ENCODE results near the gene ACBD6. TPM values are rescaled to one million over a fixed set of nuclear protein-coding genes. Genes with fewer than 3 reads are reported as not detected.

ACBD6 gene
- total RNA-seq, 2 donors from 2014 or later, result 41.9 to 50.0 TPM

- no peak for DNase-seq (ENCODE audit: low spot score)
- TF ChIP-seq POLR2AphosphoS5 (IDR thresholded peaks at IDR 0.05) (no peak), POLR2A (IDR thresholded peaks at IDR 0.05) (no peak)
- TF ChIP-seq, protein P1, sequence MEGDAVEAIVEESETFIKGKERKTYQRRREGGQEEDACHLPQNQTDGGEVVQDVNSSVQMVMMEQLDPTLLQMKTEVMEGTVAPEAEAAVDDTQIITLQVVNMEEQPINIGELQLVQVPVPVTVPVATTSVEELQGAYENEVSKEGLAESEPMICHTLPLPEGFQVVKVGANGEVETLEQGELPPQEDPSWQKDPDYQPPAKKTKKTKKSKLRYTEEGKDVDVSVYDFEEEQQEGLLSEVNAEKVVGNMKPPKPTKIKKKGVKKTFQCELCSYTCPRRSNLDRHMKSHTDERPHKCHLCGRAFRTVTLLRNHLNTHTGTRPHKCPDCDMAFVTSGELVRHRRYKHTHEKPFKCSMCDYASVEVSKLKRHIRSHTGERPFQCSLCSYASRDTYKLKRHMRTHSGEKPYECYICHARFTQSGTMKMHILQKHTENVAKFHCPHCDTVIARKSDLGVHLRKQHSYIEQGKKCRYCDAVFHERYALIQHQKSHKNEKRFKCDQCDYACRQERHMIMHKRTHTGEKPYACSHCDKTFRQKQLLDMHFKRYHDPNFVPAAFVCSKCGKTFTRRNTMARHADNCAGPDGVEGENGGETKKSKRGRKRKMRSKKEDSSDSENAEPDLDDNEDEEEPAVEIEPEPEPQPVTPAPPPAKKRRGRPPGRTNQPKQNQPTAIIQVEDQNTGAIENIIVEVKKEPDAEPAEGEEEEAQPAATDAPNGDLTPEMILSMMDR (IDR thresholded peaks at IDR 0.05), result no peak
- H3K4me3 ChIP-seq, result no peak overlapping the region
- intact Hi-C loops (cut with DNase I), result no loop called here
- no peaks in the 10 kb centered on the region for H3K4me1 ChIP-seq (replicated peaks)
- no peaks in the 10 kb centered on the region for H3K9me3 ChIP-seq
- no peaks in the 10 kb centered on the region for H3K36me3 ChIP-seq
- H3K27ac ChIP-seq, result no peak overlapping the region
- H3K27me3 ChIP-seq (replicated peaks; ENCODE audit: insufficient read depth), result no peaks in the 10 kb centered on the region
- 83% methylated on average over 2 of the region's 2 CpGs for WGBS
These were observed 135.9 kb downstream of the ACBD6 start for GRCh38 chr1:180366371-180367068.

- no peaks in the 10 kb centered on the region for H3K36me3 ChIP-seq
- no peak overlapping the region for H3K27ac ChIP-seq
- no peak for TF ChIP-seq POLR2A (IDR thresholded peaks at IDR 0.05)
- TF ChIP-seq, protein P1 (IDR thresholded peaks at IDR 0.05), result no peak
- no peak for TF ChIP-seq POLR2AphosphoS5 (IDR thresholded peaks at IDR 0.05)
- no peak for DNase-seq (ENCODE audit: low spot score)
- no peaks in the 10 kb centered on the region for H3K27me3 ChIP-seq (replicated peaks; ENCODE audit: insufficient read depth)
- 95% methylated on average over 3 of the region's 3 CpGs for WGBS
- no peaks in the 10 kb centered on the region for H3K4me1 ChIP-seq (replicated peaks)
- no peaks in the 10 kb centered on the region for H3K9me3 ChIP-seq
- intact Hi-C loops (cut with DNase I), result no loop called here
- no peak overlapping the region for H3K4me3 ChIP-seq
These were observed 137.3 kb downstream of the ACBD6 start for GRCh38 chr1:180365039-180365438.

DNA sequence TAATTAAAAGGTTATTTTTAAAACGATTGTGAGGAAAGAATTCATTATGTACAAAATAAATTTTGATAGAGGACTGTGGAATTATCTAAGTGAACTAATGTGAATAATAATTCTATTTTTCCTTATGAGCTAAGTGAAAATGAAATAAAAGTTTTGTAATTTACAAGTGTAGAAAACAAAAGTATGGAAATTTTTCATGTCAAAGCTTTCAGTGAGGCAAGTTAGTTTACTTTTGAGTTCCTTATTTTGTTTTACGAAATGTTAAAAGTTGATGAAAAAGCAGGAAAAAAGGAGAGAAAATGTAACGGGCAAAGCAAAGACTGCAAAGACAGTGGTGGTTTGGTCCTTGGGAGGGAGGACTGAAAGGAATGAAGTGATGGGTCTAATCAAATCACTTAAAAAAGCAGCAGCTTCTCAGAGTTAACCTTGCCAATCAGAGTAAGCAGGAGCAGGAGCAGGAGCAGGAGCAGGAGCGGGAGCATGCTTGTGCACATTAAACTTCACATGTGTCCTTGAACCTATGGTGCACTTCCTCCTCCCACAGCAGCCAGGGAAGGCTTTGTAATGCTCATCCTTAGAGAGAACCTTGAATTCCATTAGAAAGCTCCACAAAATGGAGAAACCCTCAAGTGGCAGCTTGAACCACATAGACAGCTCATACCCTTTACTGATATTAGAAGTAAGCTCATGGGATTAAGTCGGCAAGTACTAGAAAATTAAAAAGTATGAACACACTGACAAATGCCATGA lies 139.0 kb downstream of the ACBD6 start:
- H3K27ac ChIP-seq, result no peak overlapping the region
- H3K27me3 ChIP-seq (replicated peaks; ENCODE audit: insufficient read depth), result no peaks in the 10 kb centered on the region
- TF ChIP-seq POLR2A (IDR thresholded peaks at IDR 0.05) (no peak), POLR2AphosphoS5 (IDR thresholded peaks at IDR 0.05) (no peak)
- TF ChIP-seq, protein P1 (IDR thresholded peaks at IDR 0.05), result no peak
- no peaks in the 10 kb centered on the region for H3K36me3 ChIP-seq
- intact Hi-C loops (cut with DNase I), result no loop called here
- 90% methylated on average over 5 of the region's 5 CpGs for WGBS
- no peaks in the 10 kb centered on the region for H3K9me3 ChIP-seq
- DNase-seq (ENCODE audit: low spot score), result no peak
- no peak overlapping the region for H3K4me3 ChIP-seq
- no peaks in the 10 kb centered on the region for H3K4me1 ChIP-seq (replicated peaks)

- intact Hi-C loops (cut with DNase I), result no loop called here
- H3K9me3 ChIP-seq, result no peaks in the 10 kb centered on the region
- H3K27me3 ChIP-seq (replicated peaks; ENCODE audit: insufficient read depth), result no peaks in the 10 kb centered on the region
- H3K4me1 ChIP-seq (replicated peaks), result no peaks in the 10 kb centered on the region
- DNase-seq (ENCODE audit: low spot score), result no peak
- TF ChIP-seq, protein P1 (IDR thresholded peaks at IDR 0.05), result no peak
- TF ChIP-seq POLR2A (IDR thresholded peaks at IDR 0.05), result no peak
- no peak for TF ChIP-seq POLR2AphosphoS5 (IDR thresholded peaks at IDR 0.05)
- H3K4me3 ChIP-seq, result no peak overlapping the region
- WGBS, result 56% methylated on average over 3 of the region's 3 CpGs
- H3K36me3 ChIP-seq, result no peaks in the 10 kb centered on the region
- no peak overlapping the region for H3K27ac ChIP-seq
These were observed 141.9 kb downstream of the ACBD6 start for GRCh38 chr1:180360333-180361075.
